Measurements from ENCODE around the gene TMED9. TPM values are rescaled to one million over a fixed set of nuclear protein-coding genes. Genes with fewer than 3 reads are reported as not detected.

The TMED9 gene
- total RNA-seq, 1 experiment from 2014 or later = 294 TPM

DNA sequence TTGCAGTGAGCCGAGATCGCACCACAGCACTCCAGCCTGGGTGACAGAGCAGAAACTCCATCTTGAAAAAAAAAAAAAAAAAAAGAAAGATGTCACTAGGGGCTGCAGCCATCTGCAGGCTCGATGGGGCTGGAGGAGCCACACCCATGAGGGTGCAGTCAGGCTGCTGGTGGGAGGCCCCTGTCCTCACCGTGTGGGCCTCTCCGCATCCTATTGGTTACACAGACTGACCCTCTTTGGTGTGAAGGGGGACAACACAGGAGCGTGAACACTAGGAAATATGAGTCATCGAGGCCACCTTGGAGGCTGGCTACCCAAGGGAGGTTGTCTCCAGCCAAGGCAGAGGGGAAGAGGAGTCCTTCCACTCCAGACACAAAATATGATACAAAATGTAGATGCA lies 23.7 kb upstream of the TMED9 start:
- CTCF ChIA-PET = interaction anchor here (2.3 kb wide), 1 partner anchor 24 kb away, joined by 8 read pairs; the partner anchor contains the start of gene TMED9
- intact Hi-C loops (cut with micrococcal nuclease; ENCODE audit: unreplicated experiment) = no loop called here
- no TSS peak for BruUV-seq (replicated peaks)
- no peak overlapping the region for H3K4me3 Mint-ChIP-seq (ENCODE audit: low read depth, unreplicated experiment)
- H3K27ac Mint-ChIP-seq (ENCODE audit: unreplicated experiment) = no peak overlapping the region
- H3K27me3 Mint-ChIP-seq (ENCODE audit: unreplicated experiment) = peaks cover 29% of the 10 kb centered on the region
- no peaks in the 10 kb centered on the region for H3K36me3 Mint-ChIP-seq (ENCODE audit: insufficient read depth, unreplicated experiment)
- TF ChIP-seq, protein P1, sequence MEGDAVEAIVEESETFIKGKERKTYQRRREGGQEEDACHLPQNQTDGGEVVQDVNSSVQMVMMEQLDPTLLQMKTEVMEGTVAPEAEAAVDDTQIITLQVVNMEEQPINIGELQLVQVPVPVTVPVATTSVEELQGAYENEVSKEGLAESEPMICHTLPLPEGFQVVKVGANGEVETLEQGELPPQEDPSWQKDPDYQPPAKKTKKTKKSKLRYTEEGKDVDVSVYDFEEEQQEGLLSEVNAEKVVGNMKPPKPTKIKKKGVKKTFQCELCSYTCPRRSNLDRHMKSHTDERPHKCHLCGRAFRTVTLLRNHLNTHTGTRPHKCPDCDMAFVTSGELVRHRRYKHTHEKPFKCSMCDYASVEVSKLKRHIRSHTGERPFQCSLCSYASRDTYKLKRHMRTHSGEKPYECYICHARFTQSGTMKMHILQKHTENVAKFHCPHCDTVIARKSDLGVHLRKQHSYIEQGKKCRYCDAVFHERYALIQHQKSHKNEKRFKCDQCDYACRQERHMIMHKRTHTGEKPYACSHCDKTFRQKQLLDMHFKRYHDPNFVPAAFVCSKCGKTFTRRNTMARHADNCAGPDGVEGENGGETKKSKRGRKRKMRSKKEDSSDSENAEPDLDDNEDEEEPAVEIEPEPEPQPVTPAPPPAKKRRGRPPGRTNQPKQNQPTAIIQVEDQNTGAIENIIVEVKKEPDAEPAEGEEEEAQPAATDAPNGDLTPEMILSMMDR (IDR thresholded peaks at IDR 0.05; ENCODE audit: unreplicated experiment) = no peak
- no peak for DNase-seq
- H3K9me3 Mint-ChIP-seq (ENCODE audit: low read depth, unreplicated experiment) = no peaks in the 10 kb centered on the region
- H3K4me1 Mint-ChIP-seq (ENCODE audit: low read depth, unreplicated experiment) = no peaks in the 10 kb centered on the region

DNA sequence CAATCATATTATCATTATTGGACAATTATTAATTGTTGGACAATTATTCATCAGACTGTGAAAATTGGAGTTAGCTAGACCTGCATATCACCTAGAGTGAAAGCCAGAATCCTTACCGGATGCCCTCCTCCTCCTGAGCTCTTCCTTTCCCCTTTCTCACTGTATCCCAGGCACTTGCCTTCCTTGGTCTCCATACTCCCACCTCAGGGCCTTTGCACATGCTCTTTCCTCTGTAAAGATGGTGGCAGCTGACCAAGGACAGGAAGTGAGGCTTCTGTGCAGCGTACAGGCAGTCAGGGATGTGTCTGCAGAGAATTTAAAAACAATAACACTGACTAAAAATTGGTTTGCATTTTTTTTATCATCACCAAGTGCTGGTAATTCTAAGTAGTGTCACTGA lies 22.1 kb upstream of the TMED9 start:
- Mint-ChIP-seq H3K9me3 (ENCODE audit: low read depth, unreplicated experiment) (no peaks in the 10 kb centered on the region), H3K27ac (ENCODE audit: unreplicated experiment) (no peak overlapping the region), H3K4me3 (ENCODE audit: low read depth, unreplicated experiment) (no peak overlapping the region), H3K27me3 (ENCODE audit: unreplicated experiment) (peaks cover 30% of the 10 kb centered on the region), H3K4me1 (ENCODE audit: low read depth, unreplicated experiment) (peaks cover 2% of the 10 kb centered on the region), H3K36me3 (ENCODE audit: insufficient read depth, unreplicated experiment) (no peaks in the 10 kb centered on the region)
- CTCF ChIA-PET = interaction anchor here (2.3 kb wide), 1 partner anchor 22 kb away, joined by 8 read pairs; the partner anchor contains the start of gene TMED9
- TF ChIP-seq, protein P1 (IDR thresholded peaks at IDR 0.05; ENCODE audit: unreplicated experiment) = no peak
- intact Hi-C loops (cut with micrococcal nuclease; ENCODE audit: unreplicated experiment) = no loop called here
- DNase-seq = no peak
- BruUV-seq (replicated peaks) = no TSS peak

DNA sequence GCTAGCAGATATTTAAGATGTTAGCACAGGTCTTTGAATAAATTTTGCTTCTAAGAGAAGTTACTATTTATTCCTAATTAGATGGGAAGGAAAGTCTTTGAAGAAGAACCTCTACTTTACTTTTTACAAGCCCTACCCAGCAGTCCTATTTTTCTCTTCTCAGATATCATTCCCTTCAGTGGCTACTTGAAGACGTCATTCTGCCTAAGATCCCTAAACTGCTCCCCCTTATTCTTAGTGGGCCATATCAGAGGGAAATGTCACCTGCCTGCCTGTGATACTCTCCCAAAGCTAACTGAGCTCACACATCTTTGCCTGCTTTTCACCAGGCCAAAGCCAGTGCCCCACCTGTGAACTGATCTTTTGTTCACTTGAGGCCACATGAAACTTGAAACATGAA lies 16.5 kb upstream of the TMED9 start:
- intact Hi-C loops (cut with micrococcal nuclease; ENCODE audit: unreplicated experiment) = no loop called here
- Mint-ChIP-seq H3K36me3 (ENCODE audit: insufficient read depth, unreplicated experiment) (no peaks in the 10 kb centered on the region), H3K9me3 (ENCODE audit: low read depth, unreplicated experiment) (no peaks in the 10 kb centered on the region), H3K4me1 (ENCODE audit: low read depth, unreplicated experiment) (peaks cover 11% of the 10 kb centered on the region), H3K27ac (ENCODE audit: unreplicated experiment) (no peak overlapping the region), H3K4me3 (ENCODE audit: low read depth, unreplicated experiment) (no peak overlapping the region), H3K27me3 (ENCODE audit: unreplicated experiment) (peaks cover 27% of the 10 kb centered on the region)
- BruUV-seq (replicated peaks) = no TSS peak
- TF ChIP-seq, protein P1 (IDR thresholded peaks at IDR 0.05; ENCODE audit: unreplicated experiment) = no peak
- DNase-seq = no peak
- CTCF ChIA-PET = no interaction called here

DNA sequence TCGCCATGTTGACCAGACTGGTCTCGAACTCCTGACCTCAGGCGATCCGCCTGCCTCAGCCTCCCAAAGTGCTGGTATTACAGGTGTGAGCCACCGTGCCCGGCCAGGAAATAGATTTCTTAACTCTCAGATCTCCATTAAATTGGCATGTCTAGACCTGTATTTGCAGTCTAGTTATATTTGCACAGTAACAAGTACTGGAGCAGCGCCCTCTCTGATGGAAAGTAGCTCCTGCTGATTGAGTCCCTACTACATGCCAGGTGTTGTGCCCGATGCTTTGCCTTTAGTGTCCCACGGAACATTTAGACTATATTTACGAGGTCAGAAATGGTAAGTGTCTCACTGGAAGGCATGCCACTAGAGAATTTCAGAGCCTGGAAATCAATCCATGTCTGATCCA lies 15.8 kb upstream of the TMED9 start:
- no peaks in the 10 kb centered on the region for H3K36me3 Mint-ChIP-seq (ENCODE audit: insufficient read depth, unreplicated experiment)
- H3K9me3 Mint-ChIP-seq (ENCODE audit: low read depth, unreplicated experiment) = no peaks in the 10 kb centered on the region
- H3K4me3 Mint-ChIP-seq (ENCODE audit: low read depth, unreplicated experiment) = no peak overlapping the region
- intact Hi-C loops (cut with micrococcal nuclease; ENCODE audit: unreplicated experiment) = no loop called here
- H3K27ac Mint-ChIP-seq (ENCODE audit: unreplicated experiment) = no peak overlapping the region
- TF ChIP-seq, protein P1 (IDR thresholded peaks at IDR 0.05; ENCODE audit: unreplicated experiment) = no peak
- CTCF ChIA-PET = no interaction called here
- H3K4me1 Mint-ChIP-seq (ENCODE audit: low read depth, unreplicated experiment) = peaks cover 11% of the 10 kb centered on the region
- peaks cover 27% of the 10 kb centered on the region for H3K27me3 Mint-ChIP-seq (ENCODE audit: unreplicated experiment)
- BruUV-seq (replicated peaks) = no TSS peak
- no peak for DNase-seq
